ENCODE results near the gene ALOX12.
"Not testable (repeated sequence)": the region's sequence is repeated elsewhere in the genome, so short reads cannot be mapped to it uniquely, and the experiment has no call there.

Gene ALOX12

GRCh38 chr17:6995500-6996255, at the start of gene ALOX12:
Gene ALOX12 (plus strand): TSS chr17:6996049. CDS start chr17:6996118, 69 bp downstream.
- TF ChIP-seq CTCF (IDR thresholded peaks at IDR 0.05; ENCODE audit: control insufficient read depth, extremely low read depth, insufficient read depth), result no peak
- no peak within 1 kb of the TSS for H3K4me3 ChIP-seq (ENCODE audit: low read depth, low read length)
- no peak for DNase-seq (ENCODE audit: low read depth)

- no peak for DNase-seq (ENCODE audit: low read depth)
- H3K4me3 ChIP-seq (ENCODE audit: low read depth, low read length), result no peak overlapping the region
- no peak for TF ChIP-seq CTCF (IDR thresholded peaks at IDR 0.05; ENCODE audit: control insufficient read depth, extremely low read depth, insufficient read depth)
These were observed 48.1 kb upstream of the ALOX12 start for GRCh38 chr17:6947745-6948144.

- DNase-seq (ENCODE audit: low read depth), result no peak
- TF ChIP-seq CTCF (IDR thresholded peaks at IDR 0.05; ENCODE audit: control insufficient read depth, extremely low read depth, insufficient read depth), result no peak
- no peak overlapping the region for H3K4me3 ChIP-seq (ENCODE audit: low read depth, low read length)
These were observed 47.3 kb upstream of the ALOX12 start for GRCh38 chr17:6948562-6948961.

GRCh38 chr17:6948976-6949375, 46.9 kb upstream of the ALOX12 start:
- H3K4me3 ChIP-seq (ENCODE audit: low read depth, low read length), result no peak overlapping the region

GRCh38 chr17:6950938-6951337, 44.9 kb upstream of the ALOX12 start:
- not testable (repeated sequence) for DNase-seq (ENCODE audit: low read depth); H3K4me3 ChIP-seq (ENCODE audit: low read depth, low read length)

More at GRCh38 chr17:6948976-6949375, 46.9 kb upstream of the ALOX12 start:
- TF ChIP-seq CTCF (IDR thresholded peaks at IDR 0.05; ENCODE audit: control insufficient read depth, extremely low read depth, insufficient read depth), result no peak
- DNase-seq (ENCODE audit: low read depth), result no peak

GRCh38 chr17:6953689-6954088, 42.2 kb upstream of the ALOX12 start:
- H3K4me3 ChIP-seq (ENCODE audit: low read depth, low read length), result no peak overlapping the region
- TF ChIP-seq CTCF (IDR thresholded peaks at IDR 0.05; ENCODE audit: control insufficient read depth, extremely low read depth, insufficient read depth), result no peak
- no peak for DNase-seq (ENCODE audit: low read depth)

- H3K4me3 ChIP-seq (ENCODE audit: low read depth, low read length), result no peak overlapping the region
- DNase-seq (ENCODE audit: low read depth), result no peak
- no peak for TF ChIP-seq CTCF (IDR thresholded peaks at IDR 0.05; ENCODE audit: control insufficient read depth, extremely low read depth, insufficient read depth)
These were observed 36.1 kb upstream of the ALOX12 start for GRCh38 chr17:6959700-6960099.

Data from LNCaP clone FGC (cell line).